Measurements from ENCODE around the gene OR8H3.

GRCh38 chr11:56163804-56164203, 41.6 kb downstream of the OR8H3 start:
- no peak for TF ChIP-seq CTCF (IDR thresholded peaks at IDR 0.05)
- no peak for TF ChIP-seq EZH2 (IDR thresholded peaks at IDR 0.05; ENCODE audit: borderline replicate concordance, insufficient read depth, low read depth, low read length, poor library complexity, severe bottlenecking)

Measured in B cell (primary cell).